ENCODE measurements around the gene CLIP2. TPM values are rescaled to one million over a fixed set of nuclear protein-coding genes. Genes with fewer than 3 reads are reported as not detected.

Gene CLIP2
- total RNA-seq, 1 experiment from 2014 or later: 21.6 TPM

DNA sequence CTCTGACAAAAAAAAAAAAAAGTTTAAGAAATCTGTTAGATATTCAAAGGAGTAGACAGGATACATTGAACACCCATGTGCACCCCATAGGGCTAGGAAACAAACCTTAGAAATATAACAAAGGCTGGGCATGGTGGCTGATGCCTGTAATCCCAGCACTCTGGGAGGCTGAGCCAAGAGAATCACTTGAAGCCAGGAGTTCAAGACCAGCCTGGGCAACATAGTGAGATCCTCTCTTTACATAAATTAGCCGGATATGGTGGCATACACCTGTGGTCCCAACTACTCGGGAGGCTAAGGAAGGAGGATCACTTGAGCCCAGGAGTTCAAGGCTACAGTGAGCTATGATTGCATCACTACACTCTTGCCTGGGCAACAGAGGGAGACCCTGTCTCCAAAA is 15.3 kb downstream of the CLIP2 start:
- Histone ChIP-seq H3K27me3 (ENCODE audit: insufficient read depth, low read length) (no peaks in the 10 kb centered on the region), H4K91ac (ENCODE audit: insufficient read length, low read depth, low read length) (no peak overlapping the region), H3K27ac (ENCODE audit: insufficient read length, low read depth, low read length) (no peak overlapping the region), H3K18ac (ENCODE audit: insufficient read length, low read depth, low read length) (no peak overlapping the region), H4K8ac (replicated peaks; ENCODE audit: insufficient read length, low read depth, low read length) (no peak overlapping the region), H2BK5ac (ENCODE audit: insufficient read length, low read length) (no peak overlapping the region), H3K23ac (ENCODE audit: insufficient read length, low read depth, low read length) (no peak overlapping the region), H4K20me1 (ENCODE audit: control insufficient read depth, insufficient read depth, insufficient read length) (no peaks in the 10 kb centered on the region), H2BK120ac (ENCODE audit: low read depth, low read length, poor library complexity, severe bottlenecking) (no peak overlapping the region), H2BK15ac (ENCODE audit: low read depth, low read length) (no peak overlapping the region), H3K9me3 (ENCODE audit: control insufficient read depth, low read depth, low read length) (no peaks in the 10 kb centered on the region), H2AFZ (ENCODE audit: low read length) (no peak overlapping the region), H2BK20ac (ENCODE audit: low read depth, low read length, poor library complexity, severe bottlenecking) (no peak overlapping the region), H3K9ac (ENCODE audit: extremely low read depth, insufficient read length, low read length) (no peak overlapping the region), H2BK12ac (ENCODE audit: insufficient read length, low read depth, low read length) (no peak overlapping the region), H3K4me1 (ENCODE audit: insufficient read depth, low read length) (no peaks in the 10 kb centered on the region), H3K4me2 (ENCODE audit: insufficient read depth, insufficient read length, low read length) (no peak overlapping the region), H4K5ac (ENCODE audit: insufficient read length, low read depth, low read length) (no peak overlapping the region), H3K56ac (ENCODE audit: insufficient read length, low read depth, low read length) (no peak overlapping the region), H3K14ac (ENCODE audit: insufficient read depth, low read length) (no peak overlapping the region), H3K79me1 (ENCODE audit: insufficient read depth, low read depth, low read length, poor library complexity, severe bottlenecking) (peaks cover 5% of the 10 kb centered on the region), H3T11ph (ENCODE audit: low read length) (no peak overlapping the region), H3K79me2 (ENCODE audit: insufficient read depth, low read length) (peaks cover 1% of the 10 kb centered on the region; the same call in 1 of the 2 replicates), H3K23me2 (ENCODE audit: insufficient read length, low read depth, low read length, poor library complexity, severe bottlenecking) (no peaks in the 10 kb centered on the region), H2AK5ac (ENCODE audit: insufficient read length, low read length) (no peak overlapping the region), H3K4ac (ENCODE audit: low read depth, low read length) (no peak overlapping the region)
- no peaks in the 10 kb centered on the region for H3K27me3 Mint-ChIP-seq (ENCODE audit: low read depth)
- H3K4me1 Mint-ChIP-seq: peaks cover 6 to 8% of the 10 kb centered on the region in 2 experiments; a peak in 1 of 4 replicates
- no peaks in the 10 kb centered on the region for H3K9me3 Mint-ChIP-seq
- no peak overlapping the region; a peak in 1 of 7 replicates for H3K27ac Mint-ChIP-seq
- no CpG with 5 or more reads among the region's 2 CpGs for WGBS (ENCODE audit: extremely low coverage, insufficient read length, low lambda C conversion rate)
- H3K36me3 Mint-ChIP-seq (ENCODE audit: insufficient read depth in 1 of 3, low read depth in 3 of 3): peaks cover 0 to 3% (median 0%) of the 10 kb centered on the region in 3 experiments; a peak in 2 of 7 replicates
- no peak for DNase-seq
- TF ChIP-seq, protein P1, sequence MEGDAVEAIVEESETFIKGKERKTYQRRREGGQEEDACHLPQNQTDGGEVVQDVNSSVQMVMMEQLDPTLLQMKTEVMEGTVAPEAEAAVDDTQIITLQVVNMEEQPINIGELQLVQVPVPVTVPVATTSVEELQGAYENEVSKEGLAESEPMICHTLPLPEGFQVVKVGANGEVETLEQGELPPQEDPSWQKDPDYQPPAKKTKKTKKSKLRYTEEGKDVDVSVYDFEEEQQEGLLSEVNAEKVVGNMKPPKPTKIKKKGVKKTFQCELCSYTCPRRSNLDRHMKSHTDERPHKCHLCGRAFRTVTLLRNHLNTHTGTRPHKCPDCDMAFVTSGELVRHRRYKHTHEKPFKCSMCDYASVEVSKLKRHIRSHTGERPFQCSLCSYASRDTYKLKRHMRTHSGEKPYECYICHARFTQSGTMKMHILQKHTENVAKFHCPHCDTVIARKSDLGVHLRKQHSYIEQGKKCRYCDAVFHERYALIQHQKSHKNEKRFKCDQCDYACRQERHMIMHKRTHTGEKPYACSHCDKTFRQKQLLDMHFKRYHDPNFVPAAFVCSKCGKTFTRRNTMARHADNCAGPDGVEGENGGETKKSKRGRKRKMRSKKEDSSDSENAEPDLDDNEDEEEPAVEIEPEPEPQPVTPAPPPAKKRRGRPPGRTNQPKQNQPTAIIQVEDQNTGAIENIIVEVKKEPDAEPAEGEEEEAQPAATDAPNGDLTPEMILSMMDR (conservative IDR thresholded peaks at IDR 0.05): no peak
- H3K4me3 Mint-ChIP-seq: no peak overlapping the region

All from H9 (cell line).